GM12891 (cell line): Measurements from ENCODE around the gene DESI1.

Experiments used
- POLR2A ChIP-seq: IDR thresholded peaks from 2 replicates; pipeline ENCODE4 v1.6.1; 2011; ENCODE audit warnings: low read depth, low read length, control low read depth
- POLR2AphosphoS5 ChIP-seq: IDR thresholded peaks from 2 replicates; pipeline ENCODE4 v1.6.1; 2011; ENCODE audit warnings: low read depth, low read length, control low read depth
- TAF1 ChIP-seq: IDR thresholded peaks from 2 replicates; pipeline ENCODE4 v1.6.1; 2011; ENCODE audit warnings: low read depth, low read length, control low read depth

DNA sequence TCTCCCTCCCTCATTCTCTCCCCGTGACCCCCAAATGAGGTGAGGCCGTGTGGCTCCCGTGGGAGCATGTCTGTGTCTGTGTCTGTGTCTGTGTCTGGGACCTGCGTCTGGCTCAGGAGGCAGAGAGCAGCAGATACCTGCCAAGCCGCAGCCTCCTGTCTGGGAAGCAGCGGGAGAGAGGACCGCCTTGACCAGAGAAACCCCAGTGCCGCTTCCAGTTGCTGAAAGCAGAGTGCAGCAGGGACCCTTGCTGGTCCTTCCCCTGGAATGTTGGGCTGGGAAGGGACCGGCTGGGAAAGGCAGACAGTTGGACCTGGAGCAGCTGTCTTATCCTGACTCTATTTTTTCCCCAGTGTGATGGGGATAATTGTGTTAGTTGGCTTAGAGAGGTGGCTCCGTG lies 59.5 kb downstream of the DESI1 start:
- no peak for TF ChIP-seq POLR2A
- TF ChIP-seq TAF1: no peak
- TF ChIP-seq POLR2AphosphoS5: no peak
